ENCODE measurements around the gene PSORS1C2.
"Not testable (repeated sequence)": the region's sequence is repeated elsewhere in the genome, so short reads cannot be mapped to it uniquely, and the experiment has no call there.

Gene PSORS1C2

GRCh38 chr6:31165064-31165832, 26.4 kb upstream of the PSORS1C2 start:
- not testable (repeated sequence) for DNase-seq

DNA sequence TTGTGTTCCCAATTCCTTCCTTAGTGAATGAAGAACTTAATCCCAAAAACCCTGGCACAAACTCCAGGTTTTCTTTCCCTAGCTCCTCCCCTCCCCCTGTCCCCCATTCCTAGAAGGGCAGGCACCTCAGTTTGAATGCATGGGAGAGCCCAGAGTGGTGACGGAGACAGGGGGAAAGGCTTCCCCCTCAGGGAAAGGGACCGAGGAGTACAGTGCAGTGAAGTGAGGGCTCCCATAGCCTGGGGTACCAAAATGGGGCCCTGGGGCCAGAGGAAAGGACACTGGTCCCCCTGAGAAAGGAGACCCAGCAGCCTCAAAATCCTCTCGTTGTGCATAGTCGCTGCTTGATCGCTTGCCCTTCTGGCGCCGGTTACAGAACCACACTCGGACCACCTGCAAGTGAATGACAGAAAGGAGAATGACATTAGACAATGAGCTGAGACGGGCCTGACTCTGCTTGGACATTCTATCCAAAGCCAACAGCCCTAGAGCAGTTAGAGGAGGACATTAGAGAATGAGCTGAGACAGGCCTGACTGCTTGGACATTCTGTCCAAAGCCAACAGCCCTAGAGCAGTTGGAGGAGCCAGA, 25.7 kb upstream of the PSORS1C2 start:
- DNase-seq: not testable (repeated sequence)

DNA sequence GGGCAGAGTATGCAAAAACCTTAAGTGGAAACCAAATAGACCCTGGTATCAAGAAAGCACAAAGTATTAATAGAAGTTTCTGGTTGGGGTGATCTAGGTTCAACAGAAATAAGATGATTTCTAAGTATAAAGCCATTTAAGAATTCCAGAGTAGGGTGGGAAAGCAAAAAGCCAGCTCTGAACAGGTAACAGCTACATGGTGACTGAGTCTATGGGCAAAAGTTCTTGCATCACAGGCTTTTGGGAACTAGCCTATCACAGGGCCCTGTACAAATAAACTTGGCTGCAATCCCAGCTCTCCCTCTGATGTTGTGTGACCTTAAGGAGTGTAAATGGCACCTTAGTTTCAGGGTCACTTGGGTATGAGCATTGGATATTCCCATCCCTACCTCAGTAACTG, 25.1 kb upstream of the PSORS1C2 start:
- no peak for DNase-seq

- DNase-seq: no peak
Observed at GRCh38 chr6:31162463-31163165, 23.7 kb upstream of the PSORS1C2 start.

- DNase-seq: no peak
Observed at GRCh38 chr6:31161216-31162126, 22.6 kb upstream of the PSORS1C2 start.

DNA sequence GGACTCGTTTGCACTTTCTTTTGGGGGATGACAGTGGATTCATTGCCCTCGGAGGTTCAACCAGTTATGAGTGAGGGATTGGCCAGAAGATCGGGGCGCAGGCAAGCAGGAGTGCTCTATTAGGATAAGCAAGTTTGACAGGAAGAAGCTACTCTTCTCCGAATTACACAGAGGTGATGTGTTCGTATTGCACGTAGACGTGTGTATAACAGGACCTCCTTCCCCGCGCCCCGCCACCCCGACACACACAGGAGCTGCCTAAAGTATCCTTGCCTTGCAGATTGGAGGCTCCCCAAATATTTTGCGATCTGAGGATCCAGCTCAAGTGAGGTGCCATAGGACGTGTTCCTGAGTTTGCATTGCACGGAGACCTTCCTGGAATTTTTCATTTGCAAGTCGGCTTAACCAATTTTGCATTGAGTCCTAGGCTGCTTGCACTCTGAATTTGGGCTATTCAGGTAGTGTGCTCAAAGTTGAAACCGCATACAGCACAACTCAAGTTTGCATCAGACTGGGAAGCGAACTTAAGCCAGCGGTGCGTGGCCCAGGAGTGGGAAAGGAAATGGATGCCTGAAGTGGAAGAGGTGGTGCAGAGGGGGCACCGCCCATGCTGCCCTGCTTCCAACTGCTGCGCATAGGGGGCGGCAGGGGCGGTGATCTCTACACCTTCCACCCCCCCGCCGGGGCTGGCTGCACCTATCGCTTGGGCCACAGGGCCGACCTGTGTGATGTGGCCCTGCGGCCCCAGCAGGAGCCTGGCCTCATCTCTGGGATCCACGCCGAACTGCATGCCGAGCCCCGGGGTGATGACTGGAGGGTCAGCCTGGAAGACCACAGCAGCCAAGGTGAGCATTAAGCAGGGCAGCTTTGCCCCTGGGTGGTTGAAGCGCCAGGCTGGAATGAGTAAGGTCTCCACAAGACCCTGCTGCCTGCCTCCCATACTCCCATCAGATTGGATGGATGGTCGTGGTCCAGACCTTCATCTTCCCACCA, 20.3 kb upstream of the PSORS1C2 start:
- DNase-seq: peak; percentile 52

DNA sequence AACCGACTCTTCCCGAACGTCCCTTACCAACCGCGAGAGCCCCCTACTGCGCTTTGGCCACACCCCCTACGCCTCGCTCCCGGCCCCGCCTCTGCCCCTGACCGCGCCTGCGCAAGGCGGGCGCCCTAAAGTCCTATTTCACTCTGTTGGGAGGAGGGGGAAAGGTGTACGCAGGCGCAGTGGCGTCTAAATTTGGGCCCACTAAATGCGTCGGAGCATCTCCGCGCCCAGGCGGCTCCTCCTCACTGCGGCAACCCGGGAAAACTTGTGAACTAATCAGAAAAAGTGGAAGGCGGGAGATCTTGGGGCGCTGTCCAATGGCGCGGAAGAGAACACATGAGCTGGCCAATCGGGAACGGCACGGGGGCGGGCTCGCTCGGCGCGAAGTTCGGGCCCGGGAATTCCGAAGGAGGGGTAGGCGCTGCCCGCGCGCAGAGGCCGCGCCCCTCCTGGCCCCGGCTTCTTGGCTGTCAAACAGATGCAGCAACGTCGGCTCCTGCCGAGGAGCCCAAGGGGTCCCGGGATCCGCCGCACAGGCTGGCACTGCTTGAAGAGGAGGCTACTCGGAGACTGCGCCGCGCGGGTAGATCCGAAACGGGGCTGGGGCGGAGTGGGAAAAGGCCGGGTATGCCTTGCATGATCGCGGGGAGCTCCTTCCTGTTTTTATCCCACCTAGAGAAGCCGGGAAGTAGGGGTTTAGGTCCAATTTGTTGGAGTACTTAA, 19.4 kb upstream of the PSORS1C2 start, which contains the start of gene TCF19:
Gene TCF19 (plus strand): TSS at position 450 of the 723 bp plus-strand sequence. CDS start 881 bp downstream, outside the sequence.
- DNase-seq: peak; percentile 100

- no peak for DNase-seq
Observed at GRCh38 chr6:31157513-31158139, 18.8 kb upstream of the PSORS1C2 start, which contains the start of gene CCHCR1. Gene CCHCR1 (minus strand): TSS chr6:31157802. CDS start chr6:31157600, 202 bp downstream.

DNA sequence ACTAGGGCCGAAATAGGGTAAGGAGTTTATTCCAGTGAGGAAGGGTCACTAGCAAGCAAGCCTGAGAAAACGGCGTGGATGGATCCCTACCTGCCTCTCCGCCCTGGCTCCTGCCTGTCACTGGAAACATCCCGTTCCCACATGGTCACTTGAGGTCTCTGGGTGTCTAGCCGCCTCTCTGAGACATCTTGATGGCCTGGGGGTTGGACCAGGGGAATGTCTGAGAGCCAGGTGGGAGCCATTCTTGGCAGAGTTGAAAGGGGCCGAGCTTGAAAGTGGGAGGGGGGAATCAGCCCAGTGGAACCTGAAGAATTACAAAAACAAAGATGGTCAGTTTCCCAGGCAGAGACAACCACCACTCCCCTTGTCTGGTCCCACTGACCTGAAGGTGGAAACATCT, 17.8 kb upstream of the PSORS1C2 start:
- DNase-seq: no peak

GRCh38 chr6:31154436-31154835, 15.6 kb upstream of the PSORS1C2 start:
- DNase-seq: no peak

GRCh38 chr6:31152781-31153180, 13.9 kb upstream of the PSORS1C2 start:
- DNase-seq: no peak

DNA sequence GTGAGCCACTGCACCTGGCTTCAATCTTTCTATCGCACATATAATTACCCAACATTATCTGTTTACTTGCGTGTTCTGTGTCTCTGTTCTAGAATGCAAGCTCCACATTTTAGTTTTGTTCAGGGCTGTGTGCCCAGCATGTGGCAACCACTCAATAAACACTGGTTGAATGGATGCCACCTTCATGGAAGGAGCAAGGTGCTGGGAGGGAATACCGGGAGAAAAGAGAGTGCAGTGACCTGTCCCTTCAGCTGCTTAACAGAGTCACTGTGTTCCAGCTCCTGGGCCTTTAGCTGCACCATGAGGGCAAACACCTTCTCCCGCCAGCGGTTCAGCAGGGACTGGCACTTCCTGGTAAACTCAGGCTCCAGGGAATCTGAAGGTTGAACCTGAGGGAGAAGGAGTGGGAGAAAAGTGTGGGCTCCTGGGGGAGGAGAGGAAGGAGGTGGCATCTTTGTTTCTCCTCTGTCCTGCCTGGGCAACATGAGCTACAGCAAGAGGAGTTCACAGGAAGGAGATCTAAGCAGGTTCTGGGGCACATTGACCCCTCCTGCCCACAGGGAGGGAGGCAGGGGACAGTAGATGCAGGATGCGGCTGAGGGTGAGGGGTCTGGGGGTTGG, 11.1 kb upstream of the PSORS1C2 start:
- DNase-seq: no peak

DNA sequence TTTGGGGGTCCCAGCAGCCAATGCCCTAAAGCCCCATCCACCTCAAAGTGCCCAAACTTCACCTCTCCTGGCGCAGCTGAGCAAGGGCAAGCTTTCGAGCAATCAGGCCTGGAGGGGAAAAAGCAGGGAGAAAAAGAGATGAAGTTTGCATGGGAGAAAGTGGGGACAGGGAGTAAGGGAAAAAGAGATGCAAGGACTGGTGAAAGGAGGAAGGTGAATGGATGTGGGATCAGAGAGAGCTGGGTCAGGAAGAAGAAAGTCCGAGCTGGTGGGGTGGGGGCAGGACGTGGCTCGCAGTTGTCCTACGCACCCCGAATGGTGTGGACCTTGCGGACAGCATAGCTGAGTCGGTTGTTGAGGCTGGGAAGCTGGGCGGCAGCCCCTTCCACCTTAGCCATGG, 6.5 kb upstream of the PSORS1C2 start:
- no peak for DNase-seq

GRCh38 chr6:31144970-31145340, 6.1 kb upstream of the PSORS1C2 start:
- no peak for DNase-seq

DNA sequence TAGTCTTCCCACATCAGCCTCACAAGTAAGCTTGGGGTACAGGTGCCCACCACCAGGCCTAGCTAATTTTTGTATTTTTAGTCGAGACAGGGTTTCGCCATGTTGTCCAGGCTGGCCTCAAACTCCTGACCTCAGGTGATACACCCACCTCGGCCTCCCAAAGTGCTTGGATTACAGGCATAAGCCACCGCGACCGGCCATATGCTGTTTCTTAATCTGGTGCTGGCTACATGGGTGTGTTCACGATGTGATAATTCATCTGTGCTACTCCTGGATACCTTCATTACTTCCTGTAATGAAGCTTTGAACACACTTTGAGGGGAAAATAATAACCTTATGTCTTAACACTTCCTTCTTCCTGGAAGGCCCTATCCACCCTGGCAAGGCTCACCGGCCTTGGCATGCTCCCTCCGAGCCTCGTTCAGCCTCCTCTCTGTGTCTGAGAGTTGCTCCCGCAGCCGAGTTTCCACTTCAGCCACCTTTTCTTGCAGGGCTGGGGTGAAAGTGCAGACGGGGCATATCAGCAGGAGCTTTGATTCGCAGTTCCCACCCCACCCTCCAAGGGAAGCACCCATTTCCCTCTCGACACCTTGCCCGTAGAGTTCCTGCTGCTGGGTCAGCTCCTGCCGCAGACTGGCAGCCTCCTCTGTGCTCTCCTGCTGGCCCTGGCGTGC, 5.6 kb upstream of the PSORS1C2 start:
- no peak for DNase-seq

DNA sequence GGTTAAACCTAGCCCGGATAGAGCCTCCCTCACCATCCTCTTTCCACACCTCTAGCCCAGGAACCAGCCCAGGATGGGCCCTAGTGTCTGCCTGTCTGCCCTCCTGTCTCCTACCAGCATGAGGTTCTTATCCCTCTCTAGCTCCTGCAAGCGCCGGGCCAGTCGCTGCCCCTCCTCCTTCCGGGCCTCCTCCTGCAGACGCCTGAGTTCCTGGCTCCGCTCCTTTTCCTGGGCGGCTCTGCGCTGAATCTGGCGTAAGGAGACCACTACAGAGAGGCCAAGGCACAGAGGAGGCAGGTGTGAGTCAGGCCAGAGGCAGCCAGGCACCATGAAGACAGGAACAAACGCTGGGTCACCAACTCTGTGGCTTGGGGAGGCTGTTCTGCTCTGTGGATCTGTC, 4.3 kb upstream of the PSORS1C2 start:
- DNase-seq: no peak

GRCh38 chr6:31142361-31142761, 3.5 kb upstream of the PSORS1C2 start:
- no peak for DNase-seq

DNA sequence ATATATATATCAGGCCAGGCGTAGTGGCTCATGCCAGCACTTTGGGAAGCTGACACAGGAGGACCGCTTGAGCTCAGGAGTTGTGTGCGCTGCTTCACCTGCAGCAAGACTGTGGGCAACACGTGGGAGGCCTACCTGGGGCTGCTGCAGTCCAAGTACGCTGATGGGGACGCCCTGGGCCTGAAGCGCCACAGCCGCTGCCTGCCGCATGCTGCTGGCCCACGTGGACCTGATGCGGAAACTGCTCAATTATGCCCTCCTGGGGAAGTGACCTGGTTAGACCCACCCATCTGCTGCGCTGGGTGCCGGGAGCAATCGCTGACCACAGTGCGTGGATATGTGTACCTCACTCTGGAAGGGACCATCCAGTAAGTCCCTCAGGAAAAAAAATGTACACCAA, 1.8 kb upstream of the PSORS1C2 start:
- no peak for DNase-seq

DNA sequence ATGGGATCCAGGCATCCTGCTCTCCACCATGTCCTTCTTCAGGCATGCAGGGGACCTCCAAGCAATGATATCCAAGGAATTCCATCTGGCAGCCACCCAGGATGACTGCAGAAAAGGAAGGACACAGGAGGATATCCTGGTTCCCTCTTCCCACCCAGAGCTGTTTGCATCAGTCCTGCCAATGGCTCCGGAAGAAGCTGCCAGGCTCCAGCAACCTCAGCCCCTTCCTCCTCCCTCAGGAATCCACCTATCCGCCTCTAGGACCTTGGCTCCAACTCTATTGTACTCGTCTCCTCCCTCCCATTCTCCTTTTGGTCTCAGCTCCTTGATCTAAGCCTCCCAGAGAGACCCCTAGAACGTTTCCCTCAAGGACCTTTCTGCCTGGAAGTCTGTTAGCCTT, 733 bp upstream of the PSORS1C2 start:
- DNase-seq: no peak
